SU-DHL-6 (cell line): ENCODE results near the gene SPPL2A.

Experiments
- EZH2phosphoT487 ChIP-seq: fragments of 200-600 bp; sonication (generic), shearing (Covaris generic); conservative IDR thresholded peaks from 2 replicates; pipeline ENCODE4 v1.6.1; 2018; ENCODE audit warnings: mild to moderate bottlenecking, antibody characterized with exemption, low read length, moderate library complexity, mixed read lengths
- TF ChIP-seq, protein P1 (sequence below): fragments of 200-600 bp; sonication (generic); IDR thresholded peaks from one replicate; pipeline ENCODE4 v1.5.1; 2017; ENCODE audit warnings: antibody characterized with exemption, mild to moderate bottlenecking, low read length, moderate library complexity; ENCODE audit not compliant: insufficient read depth, poor library complexity, severe bottlenecking

- TF ChIP-seq, protein P1, sequence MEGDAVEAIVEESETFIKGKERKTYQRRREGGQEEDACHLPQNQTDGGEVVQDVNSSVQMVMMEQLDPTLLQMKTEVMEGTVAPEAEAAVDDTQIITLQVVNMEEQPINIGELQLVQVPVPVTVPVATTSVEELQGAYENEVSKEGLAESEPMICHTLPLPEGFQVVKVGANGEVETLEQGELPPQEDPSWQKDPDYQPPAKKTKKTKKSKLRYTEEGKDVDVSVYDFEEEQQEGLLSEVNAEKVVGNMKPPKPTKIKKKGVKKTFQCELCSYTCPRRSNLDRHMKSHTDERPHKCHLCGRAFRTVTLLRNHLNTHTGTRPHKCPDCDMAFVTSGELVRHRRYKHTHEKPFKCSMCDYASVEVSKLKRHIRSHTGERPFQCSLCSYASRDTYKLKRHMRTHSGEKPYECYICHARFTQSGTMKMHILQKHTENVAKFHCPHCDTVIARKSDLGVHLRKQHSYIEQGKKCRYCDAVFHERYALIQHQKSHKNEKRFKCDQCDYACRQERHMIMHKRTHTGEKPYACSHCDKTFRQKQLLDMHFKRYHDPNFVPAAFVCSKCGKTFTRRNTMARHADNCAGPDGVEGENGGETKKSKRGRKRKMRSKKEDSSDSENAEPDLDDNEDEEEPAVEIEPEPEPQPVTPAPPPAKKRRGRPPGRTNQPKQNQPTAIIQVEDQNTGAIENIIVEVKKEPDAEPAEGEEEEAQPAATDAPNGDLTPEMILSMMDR = no peak
- TF ChIP-seq EZH2phosphoT487 = no peak
Measured at GRCh38 chr15:50718700-50719125, 46.8 kb downstream of the SPPL2A start.
